OCI-LY7 (cell line): ENCODE results near the gene MVB12B. TPM values are rescaled to one million over a fixed set of nuclear protein-coding genes. Genes with fewer than 3 reads are reported as not detected.

Experiments used
- BruUV-seq: library from RNA; stranded (reverse); fragments of 400-500 nt; replicated peaks from 2 replicates; lab custom pipeline; 2021; lab: Mats Ljungman, UMichigan
- CTCF ChIA-PET: fragments of 300-600 bp; sonication (Branson Sonifier 250); formaldehyde crosslinking; loops from one replicate; lab custom pipeline; 2022; ENCODE audit warnings: antibody characterized with exemption; ENCODE audit not compliant: unreplicated experiment; lab: Charles Lee
- POLR2A ChIA-PET: fragments of 300-600 bp; sonication (Branson Sonifier 250); formaldehyde crosslinking; loops from one replicate; lab custom pipeline; 2022; ENCODE audit warnings: antibody characterized with exemption; lab: Charles Lee
- DNase-seq: peaks from one replicate; pipeline ENCODE4 v3.0.0-alpha.2; 2015; ENCODE audit warnings: low spot score
- H2AFZ ChIP-seq: fragments of 200-600 bp; sonication (generic), shearing (Covaris generic); 2 replicates; pipeline ENCODE4 v1.6.1; 2014; ENCODE audit warnings: mild to moderate bottlenecking, antibody characterized with exemption, low read length, moderate library complexity
- H3K27ac ChIP-seq: fragments of 200-600 bp; sonication (generic); 2 replicates; pipeline ENCODE4 v1.5.1; 2014; ENCODE audit warnings: mixed run types, low read depth, mild to moderate bottlenecking, moderate library complexity, low read length, inconsistent platforms; ENCODE audit not compliant: poor library complexity, severe bottlenecking
- H3K36me3 ChIP-seq: fragments of 200-600 bp; sonication (generic); 2 replicates; pipeline ENCODE4 v1.6.1; 2014; ENCODE audit warnings: mild to moderate bottlenecking, antibody characterized with exemption, low read length, moderate library complexity, mixed read lengths; ENCODE audit not compliant: insufficient read depth
- H3K4me1 ChIP-seq: fragments of 200-600 bp; sonication (generic); 2 replicates; pipeline ENCODE4 v1.5.1; 2014; ENCODE audit warnings: mild to moderate bottlenecking, low read length; ENCODE audit not compliant: insufficient read depth, poor library complexity, severe bottlenecking
- H3K4me2 ChIP-seq: fragments of 200-600 bp; sonication (generic); 2 replicates; pipeline ENCODE4 v1.6.1; 2014; ENCODE audit warnings: mild to moderate bottlenecking, low read length
- H3K4me3 ChIP-seq: fragments of 200-600 bp; sonication (generic); 2 replicates; pipeline ENCODE4 v1.5.1; 2014; ENCODE audit warnings: mild to moderate bottlenecking, low read depth, low read length; ENCODE audit not compliant: poor library complexity, severe bottlenecking
- H3K79me2 ChIP-seq: fragments of 200-600 bp; sonication (generic); 2 replicates; pipeline ENCODE4 v1.6.1; 2016; ENCODE audit warnings: low read depth, mild to moderate bottlenecking, low read length, moderate library complexity, mixed read lengths; ENCODE audit not compliant: insufficient read depth
- H3K9me2 ChIP-seq: fragments of 200-600 bp; sonication (generic); 2 replicates; pipeline ENCODE4 v1.6.1; 2016; ENCODE audit warnings: mild to moderate bottlenecking, low read length, mixed read lengths; ENCODE audit not compliant: insufficient read depth
- H3K9me3 ChIP-seq: fragments of 200-600 bp; sonication (generic); 2 replicates; pipeline ENCODE4 v1.6.1; 2014; ENCODE audit warnings: mild to moderate bottlenecking, mixed run types, low read length, mixed read lengths
- H4K20me1 ChIP-seq: fragments of 200-600 bp; sonication (generic); 2 replicates; pipeline ENCODE4 v1.6.1; 2014; ENCODE audit warnings: mild to moderate bottlenecking, antibody characterized with exemption, low read length, moderate library complexity, mixed read lengths; ENCODE audit not compliant: insufficient read depth
- CTCF ChIP-seq: fragments of 200-600 bp; sonication (generic); conservative IDR thresholded peaks from 2 replicates; pipeline ENCODE4 v1.5.1; 2014; ENCODE audit warnings: mild to moderate bottlenecking, antibody characterized with exemption, low read length, moderate library complexity, mixed read lengths
- EZH2phosphoT487 ChIP-seq: fragments of 200-600 bp; sonication (generic); IDR thresholded peaks from 2 replicates; pipeline ENCODE4 v1.6.1; 2018; ENCODE audit warnings: low read depth, borderline replicate concordance, mild to moderate bottlenecking, mixed run types, antibody characterized with exemption, low read length, moderate library complexity, mixed read lengths
- intact Hi-C: fragments of 100-400 bp; cut with micrococcal nuclease; formaldehyde crosslinking; loops from one replicate; pipeline ENCODE4 v1.10.0; 2022; ENCODE audit not compliant: unreplicated experiment
- total RNA-seq, 2 experiments: library from RNA; depleted of rRNA in 1 of 2; stranded (reverse); fragments of >200 nt in 1 of 2; shearing (Covaris generic) in 1 of 2; gene quantifications; 2 replicates each; pipeline ENCODE4 v1.2.3, GENCODE V29; 2014 to 2022

MVB12B gene
- total RNA-seq, 2 experiments from 2014 or later, result 1.3 TPM; not detected in 1

GRCh38 chr9:126295936-126296600 is 30.6 kb upstream of the MVB12B start:
- Histone ChIP-seq H3K9me3 (no peaks in the 10 kb centered on the region), H3K79me2 (no peaks in the 10 kb centered on the region), H3K9me2 (no peaks in the 10 kb centered on the region), H4K20me1 (no peaks in the 10 kb centered on the region), H3K36me3 (no peaks in the 10 kb centered on the region), H2AFZ (no peak overlapping the region), H3K4me2 (no peak overlapping the region), H3K4me3 (no peak overlapping the region), H3K27ac (no peak overlapping the region), H3K4me1 (no peaks in the 10 kb centered on the region)
- intact Hi-C loops, result no loop called here
- ChIA-PET POLR2A (no interaction called here), CTCF (no interaction called here)
- no TSS peak for BruUV-seq
- TF ChIP-seq EZH2phosphoT487, result no peak
- no peak for TF ChIP-seq CTCF
- no peak for DNase-seq

- TF ChIP-seq CTCF (no peak), EZH2phosphoT487 (no peak)
- Histone ChIP-seq H3K4me2 (no peak overlapping the region), H3K36me3 (no peaks in the 10 kb centered on the region), H2AFZ (no peak overlapping the region), H3K27ac (no peak overlapping the region), H4K20me1 (no peaks in the 10 kb centered on the region), H3K79me2 (no peaks in the 10 kb centered on the region), H3K4me3 (no peak overlapping the region), H3K9me2 (no peaks in the 10 kb centered on the region), H3K9me3 (no peaks in the 10 kb centered on the region), H3K4me1 (no peaks in the 10 kb centered on the region)
- ChIA-PET CTCF (no interaction called here), POLR2A (no interaction called here)
- no TSS peak for BruUV-seq
- no peak for DNase-seq
- intact Hi-C loops, result no loop called here
These were observed 29.9 kb upstream of the MVB12B start for GRCh38 chr9:126296687-126297086.

- intact Hi-C loops, result no loop called here
- no TSS peak for BruUV-seq
- Histone ChIP-seq H3K4me1 (no peaks in the 10 kb centered on the region), H2AFZ (no peak overlapping the region), H3K4me3 (no peak overlapping the region), H3K79me2 (no peaks in the 10 kb centered on the region), H3K36me3 (no peaks in the 10 kb centered on the region), H3K9me2 (no peaks in the 10 kb centered on the region), H3K9me3 (no peaks in the 10 kb centered on the region), H3K27ac (no peak overlapping the region), H3K4me2 (no peak overlapping the region), H4K20me1 (no peaks in the 10 kb centered on the region)
- ChIA-PET CTCF (no interaction called here), POLR2A (interaction anchor here (0.6 kb wide), 1 partner anchor 849 kb away, joined by 3 read pairs; no protein-coding TSS in a partner anchor)
- TF ChIP-seq EZH2phosphoT487, result no peak
- TF ChIP-seq CTCF, result no peak
- DNase-seq, result no peak
These were observed 29.0 kb upstream of the MVB12B start for GRCh38 chr9:126297661-126298060.
